ENCODE measurements around the gene DNLZ. TPM values are rescaled to one million over a fixed set of nuclear protein-coding genes. Genes with fewer than 3 reads are reported as not detected.

The DNLZ gene
- polyA plus RNA-seq, 1 donor from 2014 or later: 23.6 TPM

- no peak overlapping the region for H3K9ac ChIP-seq (ENCODE audit: low read length)
- TF ChIP-seq, protein P1, sequence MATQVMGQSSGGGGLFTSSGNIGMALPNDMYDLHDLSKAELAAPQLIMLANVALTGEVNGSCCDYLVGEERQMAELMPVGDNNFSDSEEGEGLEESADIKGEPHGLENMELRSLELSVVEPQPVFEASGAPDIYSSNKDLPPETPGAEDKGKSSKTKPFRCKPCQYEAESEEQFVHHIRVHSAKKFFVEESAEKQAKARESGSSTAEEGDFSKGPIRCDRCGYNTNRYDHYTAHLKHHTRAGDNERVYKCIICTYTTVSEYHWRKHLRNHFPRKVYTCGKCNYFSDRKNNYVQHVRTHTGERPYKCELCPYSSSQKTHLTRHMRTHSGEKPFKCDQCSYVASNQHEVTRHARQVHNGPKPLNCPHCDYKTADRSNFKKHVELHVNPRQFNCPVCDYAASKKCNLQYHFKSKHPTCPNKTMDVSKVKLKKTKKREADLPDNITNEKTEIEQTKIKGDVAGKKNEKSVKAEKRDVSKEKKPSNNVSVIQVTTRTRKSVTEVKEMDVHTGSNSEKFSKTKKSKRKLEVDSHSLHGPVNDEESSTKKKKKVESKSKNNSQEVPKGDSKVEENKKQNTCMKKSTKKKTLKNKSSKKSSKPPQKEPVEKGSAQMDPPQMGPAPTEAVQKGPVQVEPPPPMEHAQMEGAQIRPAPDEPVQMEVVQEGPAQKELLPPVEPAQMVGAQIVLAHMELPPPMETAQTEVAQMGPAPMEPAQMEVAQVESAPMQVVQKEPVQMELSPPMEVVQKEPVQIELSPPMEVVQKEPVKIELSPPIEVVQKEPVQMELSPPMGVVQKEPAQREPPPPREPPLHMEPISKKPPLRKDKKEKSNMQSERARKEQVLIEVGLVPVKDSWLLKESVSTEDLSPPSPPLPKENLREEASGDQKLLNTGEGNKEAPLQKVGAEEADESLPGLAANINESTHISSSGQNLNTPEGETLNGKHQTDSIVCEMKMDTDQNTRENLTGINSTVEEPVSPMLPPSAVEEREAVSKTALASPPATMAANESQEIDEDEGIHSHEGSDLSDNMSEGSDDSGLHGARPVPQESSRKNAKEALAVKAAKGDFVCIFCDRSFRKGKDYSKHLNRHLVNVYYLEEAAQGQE (IDR thresholded peaks at IDR 0.05; ENCODE audit: borderline replicate concordance): no peak
- no peak for TF ChIP-seq SMC3 (conservative IDR thresholded peaks at IDR 0.05; ENCODE audit: poor library complexity)
- no peak for TF ChIP-seq MXI1 (conservative IDR thresholded peaks at IDR 0.05; ENCODE audit: poor library complexity, severe bottlenecking)
- TF ChIP-seq TAF1 (IDR thresholded peaks at IDR 0.05; ENCODE audit: low read depth): no peak
- TF ChIP-seq RAD21 (conservative IDR thresholded peaks at IDR 0.05): no peak
- no peak for TF ChIP-seq EP300 (conservative IDR thresholded peaks at IDR 0.05; ENCODE audit: poor library complexity, severe bottlenecking)
- no peak overlapping the region for H2AFZ ChIP-seq (ENCODE audit: low read depth, low read length)
Measured at GRCh38 chr9:136313111-136314055, 50.2 kb downstream of the DNLZ start.

GRCh38 chr9:136312436-136312835 is 51.1 kb downstream of the DNLZ start:
- Histone ChIP-seq H4K20me1 (ENCODE audit: insufficient read depth) (no peaks in the 10 kb centered on the region), H3K9ac (ENCODE audit: low read length) (no peak overlapping the region), H3K36me3 (ENCODE audit: insufficient read depth, low read length) (no peaks in the 10 kb centered on the region), H3K4me2 (ENCODE audit: low read length) (no peak overlapping the region), H3K4me3 (ENCODE audit: low read length) (no peak overlapping the region), H3K27me3 (ENCODE audit: insufficient read depth, low read depth, low read length) (no peaks in the 10 kb centered on the region), H3K9me3 (ENCODE audit: low read length) (peaks cover 5% of the 10 kb centered on the region), H3K9me2 (ENCODE audit: insufficient read depth, low read length) (no peaks in the 10 kb centered on the region), H2AFZ (ENCODE audit: low read depth, low read length) (no peak overlapping the region), H3K79me2 (replicated peaks; ENCODE audit: insufficient read depth, low read length) (no peaks in the 10 kb centered on the region), H3F3A (ENCODE audit: insufficient read depth, low read length, poor library complexity, severe bottlenecking) (no peaks in the 10 kb centered on the region), H3K27ac (ENCODE audit: low read length) (no peak overlapping the region)
- no peak for TF ChIP-seq CTCF (IDR thresholded peaks at IDR 0.05; ENCODE audit: poor library complexity, severe bottlenecking)
- no peak for TF ChIP-seq EP300 (conservative IDR thresholded peaks at IDR 0.05; ENCODE audit: poor library complexity, severe bottlenecking)

More at GRCh38 chr9:136313111-136314055, 50.2 kb downstream of the DNLZ start:
- H3K4me3 ChIP-seq (ENCODE audit: low read length): no peak overlapping the region
- no peaks in the 10 kb centered on the region for H3K79me2 ChIP-seq (replicated peaks; ENCODE audit: insufficient read depth, low read length)
- no peak overlapping the region for H3K4me2 ChIP-seq (ENCODE audit: low read length)
- H4K20me1 ChIP-seq (ENCODE audit: insufficient read depth): no peaks in the 10 kb centered on the region
- no peaks in the 10 kb centered on the region for H3K27me3 ChIP-seq (ENCODE audit: insufficient read depth, low read depth, low read length)
- no peak overlapping the region for H3K27ac ChIP-seq (ENCODE audit: low read length)
- no peaks in the 10 kb centered on the region for H3F3A ChIP-seq (ENCODE audit: insufficient read depth, low read length, poor library complexity, severe bottlenecking)
- no peaks in the 10 kb centered on the region for H3K9me2 ChIP-seq (ENCODE audit: insufficient read depth, low read length)
- H3K9me3 ChIP-seq (ENCODE audit: low read length): peaks cover 5% of the 10 kb centered on the region
- no peaks in the 10 kb centered on the region for H3K36me3 ChIP-seq (ENCODE audit: insufficient read depth, low read length)

DNA sequence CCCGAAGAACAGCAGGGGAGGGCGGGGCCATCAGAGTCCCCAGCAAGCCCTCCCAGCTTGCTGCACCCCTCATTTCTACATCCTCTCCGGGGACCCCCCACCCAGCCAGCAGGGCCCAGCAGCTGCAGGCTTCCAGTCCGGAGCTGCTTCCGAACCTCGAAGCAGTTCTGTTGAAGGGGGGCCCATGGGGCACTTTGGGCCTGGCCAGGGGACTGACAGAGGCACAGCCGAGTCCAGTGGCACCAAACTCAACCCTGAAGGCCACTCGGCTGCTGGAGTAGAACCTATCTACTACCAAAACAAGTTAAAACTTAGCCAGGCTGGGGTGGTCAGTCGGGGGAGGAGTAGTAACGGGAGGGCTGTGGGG is 51.6 kb downstream of the DNLZ start:
- Histone ChIP-seq H3K79me2 (replicated peaks; ENCODE audit: insufficient read depth, low read length) (no peaks in the 10 kb centered on the region), H3K4me2 (ENCODE audit: low read length) (no peak overlapping the region), H4K20me1 (ENCODE audit: insufficient read depth) (no peaks in the 10 kb centered on the region), H3K9me3 (ENCODE audit: low read length) (peaks cover 5% of the 10 kb centered on the region), H3K27me3 (ENCODE audit: insufficient read depth, low read depth, low read length) (no peaks in the 10 kb centered on the region), H3K9me2 (ENCODE audit: insufficient read depth, low read length) (no peaks in the 10 kb centered on the region), H3K27ac (ENCODE audit: low read length) (no peak overlapping the region), H2AFZ (ENCODE audit: low read depth, low read length) (no peak overlapping the region), H3F3A (ENCODE audit: insufficient read depth, low read length, poor library complexity, severe bottlenecking) (no peaks in the 10 kb centered on the region), H3K4me3 (ENCODE audit: low read length) (no peak overlapping the region), H3K9ac (ENCODE audit: low read length) (no peak overlapping the region), H3K36me3 (ENCODE audit: insufficient read depth, low read length) (no peaks in the 10 kb centered on the region)
- TF ChIP-seq, protein P1 (IDR thresholded peaks at IDR 0.05; ENCODE audit: borderline replicate concordance): no peak
- TF ChIP-seq CTCF (IDR thresholded peaks at IDR 0.05; ENCODE audit: poor library complexity, severe bottlenecking) (no peak), MXI1 (conservative IDR thresholded peaks at IDR 0.05; ENCODE audit: poor library complexity, severe bottlenecking) (no peak), POLR2AphosphoS5 (IDR thresholded peaks at IDR 0.05) (no peak), TAF1 (IDR thresholded peaks at IDR 0.05; ENCODE audit: low read depth) (no peak), RAD21 (conservative IDR thresholded peaks at IDR 0.05) (no peak), EP300 (conservative IDR thresholded peaks at IDR 0.05; ENCODE audit: poor library complexity, severe bottlenecking) (no peak)

Data from neural cell (in vitro differentiated cells).